Rectal smooth muscle tissue (tissue), 1 donor: ENCODE data around the gene ZFYVE9.

Source experiments
- H3K27ac ChIP-seq: one replicate; pipeline ENCODE4 v1.7.0; 2013; ENCODE audit warnings: low read depth, low read length, inconsistent platforms
- H3K27me3 ChIP-seq: one replicate; pipeline ENCODE4 v1.7.0; 2013; ENCODE audit warnings: low read length; ENCODE audit not compliant: control insufficient read depth, insufficient read depth
- H3K36me3 ChIP-seq: one replicate; pipeline ENCODE4 v1.7.0; 2013; ENCODE audit warnings: low read length; ENCODE audit not compliant: control insufficient read depth, insufficient read depth
- H3K4me1 ChIP-seq: one replicate; pipeline ENCODE4 v1.7.0; 2013; ENCODE audit warnings: low read length; ENCODE audit not compliant: control insufficient read depth, insufficient read depth
- H3K4me3 ChIP-seq: one replicate; pipeline ENCODE4 v1.7.0; 2013; ENCODE audit warnings: low read length
- H3K9ac ChIP-seq: one replicate; pipeline ENCODE4 v1.7.0; 2013; ENCODE audit warnings: low read length

Gene ZFYVE9

GRCh38 chr1:52345252-52345651 is 203.4 kb downstream of the ZFYVE9 start:
- Histone ChIP-seq H3K27ac (no peak overlapping the region), H3K4me1 (no peaks in the 10 kb centered on the region), H3K27me3 (no peaks in the 10 kb centered on the region), H3K4me3 (no peak overlapping the region), H3K36me3 (peaks cover 5% of the 10 kb centered on the region), H3K9ac (no peak overlapping the region)

GRCh38 chr1:52346653-52347052 is 204.8 kb downstream of the ZFYVE9 start:
- no peaks in the 10 kb centered on the region for H3K27me3 ChIP-seq
- H3K36me3 ChIP-seq = peaks cover 4% of the 10 kb centered on the region
- H3K4me1 ChIP-seq = no peaks in the 10 kb centered on the region
- no peak overlapping the region for H3K27ac ChIP-seq
- H3K9ac ChIP-seq = no peak overlapping the region
- H3K4me3 ChIP-seq = no peak overlapping the region

GRCh38 chr1:52348704-52349300 is 206.9 kb downstream of the ZFYVE9 start:
- no peak overlapping the region for H3K27ac ChIP-seq
- H3K27me3 ChIP-seq = no peaks in the 10 kb centered on the region
- no peak overlapping the region for H3K9ac ChIP-seq

GRCh38 chr1:52352690-52353089 is 210.8 kb downstream of the ZFYVE9 start:
- H3K4me3 ChIP-seq = no peak overlapping the region
- no peaks in the 10 kb centered on the region for H3K4me1 ChIP-seq
- H3K36me3 ChIP-seq = peaks cover 48% of the 10 kb centered on the region

More at GRCh38 chr1:52348704-52349300, 206.9 kb downstream of the ZFYVE9 start:
- no peaks in the 10 kb centered on the region for H3K4me1 ChIP-seq
- peaks cover 10% of the 10 kb centered on the region for H3K36me3 ChIP-seq
- H3K4me3 ChIP-seq = no peak overlapping the region

DNA sequence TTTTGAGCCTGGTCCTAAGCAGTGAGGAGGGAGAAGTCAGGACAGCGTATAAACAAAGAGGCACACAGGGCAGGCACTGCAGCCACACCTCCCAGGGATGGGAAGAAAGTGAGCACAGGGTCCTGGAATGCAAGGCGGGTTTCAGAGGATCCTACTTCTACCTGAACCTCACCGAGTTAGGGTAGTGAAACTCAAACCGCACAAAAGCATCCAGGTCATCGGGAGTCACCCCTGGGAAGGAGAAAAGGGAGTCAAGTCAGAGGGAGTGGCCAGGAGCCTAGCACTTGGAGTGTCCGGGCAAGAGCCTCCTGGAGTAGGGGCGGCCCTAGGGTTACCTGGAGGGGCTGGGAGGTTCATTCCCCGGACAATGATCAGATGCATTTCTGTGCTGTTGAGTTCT is 213.5 kb downstream of the ZFYVE9 start:
- Histone ChIP-seq H3K9ac (no peak overlapping the region), H3K4me3 (no peak overlapping the region), H3K4me1 (no peaks in the 10 kb centered on the region), H3K27ac (no peak overlapping the region), H3K27me3 (no peaks in the 10 kb centered on the region), H3K36me3 (peaks cover 75% of the 10 kb centered on the region)

More at GRCh38 chr1:52352690-52353089, 210.8 kb downstream of the ZFYVE9 start:
- Histone ChIP-seq H3K9ac (no peak overlapping the region), H3K27ac (no peak overlapping the region), H3K27me3 (no peaks in the 10 kb centered on the region)

GRCh38 chr1:52355847-52356505 is 214.1 kb downstream of the ZFYVE9 start:
- no peaks in the 10 kb centered on the region for H3K4me1 ChIP-seq
- no peaks in the 10 kb centered on the region for H3K27me3 ChIP-seq
- H3K36me3 ChIP-seq = peaks cover 80% of the 10 kb centered on the region
- H3K9ac ChIP-seq = no peak overlapping the region
- H3K4me3 ChIP-seq = no peak overlapping the region
- H3K27ac ChIP-seq = no peak overlapping the region

DNA sequence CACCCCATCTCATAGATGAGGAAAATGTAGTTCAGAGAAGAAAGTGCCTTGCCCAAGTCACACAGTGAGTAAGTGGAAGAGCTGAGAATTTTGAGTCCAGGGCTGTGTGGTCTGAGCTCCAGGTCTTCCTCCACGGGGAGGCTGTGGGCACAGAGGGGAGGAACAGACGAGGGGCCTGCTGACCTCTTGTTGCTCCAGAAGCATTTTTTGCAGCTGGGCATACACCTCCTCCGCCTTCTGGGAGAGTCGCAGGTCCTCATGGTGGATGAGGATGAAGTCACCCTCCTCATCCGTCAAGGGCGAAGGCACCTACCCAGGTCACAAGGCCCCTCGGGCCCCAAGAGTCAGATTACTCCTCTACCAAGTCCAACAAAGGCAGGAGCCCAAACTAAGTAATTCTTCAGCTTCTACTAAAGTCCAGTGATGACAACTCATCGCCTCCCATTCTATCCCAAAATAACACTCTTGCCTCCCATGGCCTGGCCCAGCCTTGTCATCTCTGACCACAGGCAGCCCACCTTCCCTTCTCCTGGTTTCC is 215.0 kb downstream of the ZFYVE9 start:
- Histone ChIP-seq H3K27me3 (no peaks in the 10 kb centered on the region), H3K4me3 (no peak overlapping the region), H3K4me1 (no peaks in the 10 kb centered on the region), H3K9ac (no peak overlapping the region), H3K36me3 (peaks cover 88% of the 10 kb centered on the region), H3K27ac (no peak overlapping the region)

DNA sequence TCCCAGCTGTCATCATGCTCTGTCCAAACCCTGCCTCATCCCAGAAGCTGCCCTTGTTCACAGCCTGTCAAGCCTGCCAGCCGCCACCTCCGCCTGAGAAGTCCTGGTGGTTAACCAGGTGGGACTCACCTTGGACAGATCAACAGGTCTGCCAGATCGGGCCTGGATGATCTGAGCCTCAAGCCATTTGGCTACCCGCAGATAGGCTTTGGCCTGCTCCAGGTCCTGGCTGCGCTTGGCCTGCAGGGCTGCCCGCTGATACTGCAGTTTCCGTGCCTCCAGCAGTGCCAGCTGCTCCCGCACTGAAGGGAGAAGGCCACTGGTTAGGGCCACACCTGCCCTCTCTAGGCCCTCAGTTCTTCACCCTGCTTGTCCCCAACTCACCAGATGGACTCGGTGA is 215.5 kb downstream of the ZFYVE9 start:
- Histone ChIP-seq H3K4me3 (no peak overlapping the region), H3K9ac (no peak overlapping the region), H3K36me3 (peaks cover 93% of the 10 kb centered on the region), H3K4me1 (no peaks in the 10 kb centered on the region), H3K27ac (no peak overlapping the region), H3K27me3 (no peaks in the 10 kb centered on the region)

DNA sequence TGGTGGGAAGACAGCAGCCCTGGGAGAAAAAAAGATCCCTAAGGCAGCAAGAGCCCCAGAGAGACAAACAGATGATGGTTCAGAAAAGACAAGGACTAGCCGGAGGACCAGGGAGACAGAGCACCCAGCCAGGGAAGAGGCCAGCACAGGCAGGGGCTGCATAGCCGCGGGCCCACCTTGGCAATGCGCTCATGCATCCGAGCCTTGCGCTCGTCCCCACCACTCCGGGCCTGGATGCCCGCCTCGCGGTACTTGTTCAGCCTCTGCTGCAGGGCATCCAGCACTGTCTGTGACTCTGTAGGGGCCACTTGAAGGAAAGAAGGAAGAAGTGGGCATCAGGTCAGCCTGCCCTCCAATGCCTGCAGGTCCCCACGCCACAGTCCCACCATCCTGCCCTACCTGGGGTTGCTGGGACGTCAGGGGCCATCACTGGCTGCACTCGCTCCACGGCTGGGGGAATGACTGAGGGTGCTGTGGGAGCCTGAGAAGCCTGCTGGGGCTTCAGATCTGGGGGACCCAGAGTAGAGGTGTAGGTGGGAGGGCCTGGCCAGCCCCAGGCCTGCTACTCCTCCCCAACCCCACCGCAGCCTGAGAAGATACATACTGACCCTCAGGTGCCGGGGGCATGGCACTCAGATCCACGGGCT is 217.1 kb downstream of the ZFYVE9 start:
- H3K27ac ChIP-seq = no peak overlapping the region
- no peak overlapping the region for H3K9ac ChIP-seq
- no peaks in the 10 kb centered on the region for H3K27me3 ChIP-seq
- no peak overlapping the region for H3K4me3 ChIP-seq
- no peaks in the 10 kb centered on the region for H3K4me1 ChIP-seq
- H3K36me3 ChIP-seq = peaks cover 86% of the 10 kb centered on the region

- Histone ChIP-seq H3K4me3 (no peak overlapping the region), H3K36me3 (peaks cover 77% of the 10 kb centered on the region), H3K27me3 (no peaks in the 10 kb centered on the region), H3K4me1 (peaks cover 3% of the 10 kb centered on the region), H3K27ac (no peak overlapping the region), H3K9ac (no peak overlapping the region)
Measured at GRCh38 chr1:52359676-52360594, 218.0 kb downstream of the ZFYVE9 start.

DNA sequence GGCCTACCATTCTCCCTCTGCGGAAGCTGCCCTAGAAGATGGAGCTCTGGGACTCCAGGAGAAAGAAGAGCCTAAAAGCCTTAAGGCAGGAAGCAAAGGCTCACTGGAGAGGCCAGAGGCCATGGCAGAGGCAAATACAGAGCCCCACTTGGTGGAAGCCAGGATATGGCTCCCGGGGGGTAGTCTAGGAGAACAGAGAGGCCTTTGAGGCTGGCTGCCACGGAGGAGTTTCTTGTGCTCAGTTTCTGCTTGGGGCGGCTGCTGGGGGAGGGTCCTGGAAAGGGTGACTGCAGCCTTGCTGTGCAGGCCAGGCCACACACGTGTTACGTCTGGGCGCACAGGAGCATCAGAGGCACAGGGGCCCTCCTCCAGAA is 218.7 kb downstream of the ZFYVE9 start:
- Histone ChIP-seq H3K36me3 (peaks cover 71% of the 10 kb centered on the region), H3K4me3 (no peak overlapping the region), H3K4me1 (peaks cover 6% of the 10 kb centered on the region), H3K9ac (no peak overlapping the region), H3K27me3 (no peaks in the 10 kb centered on the region), H3K27ac (no peak overlapping the region)
